Measurements from ENCODE around the gene CFAP141.

GRCh38 chr1:154174654-154175053 lies 31.5 kb downstream of the CFAP141 start:
- TF ChIP-seq, protein P1, sequence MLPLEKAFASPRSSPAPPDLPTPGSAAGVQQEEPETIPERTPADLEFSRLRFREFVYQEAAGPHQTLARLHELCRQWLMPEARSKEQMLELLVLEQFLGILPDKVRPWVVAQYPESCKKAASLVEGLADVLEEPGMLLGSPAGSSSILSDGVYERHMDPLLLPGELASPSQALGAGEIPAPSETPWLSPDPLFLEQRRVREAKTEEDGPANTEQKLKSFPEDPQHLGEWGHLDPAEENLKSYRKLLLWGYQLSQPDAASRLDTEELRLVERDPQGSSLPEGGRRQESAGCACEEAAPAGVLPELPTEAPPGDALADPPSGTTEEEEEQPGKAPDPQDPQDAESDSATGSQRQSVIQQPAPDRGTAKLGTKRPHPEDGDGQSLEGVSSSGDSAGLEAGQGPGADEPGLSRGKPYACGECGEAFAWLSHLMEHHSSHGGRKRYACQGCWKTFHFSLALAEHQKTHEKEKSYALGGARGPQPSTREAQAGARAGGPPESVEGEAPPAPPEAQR (tag by site-specific recombination; IDR thresholded peaks at IDR 0.05): no peak
- no peak for TF ChIP-seq ZNF626 (tag by site-specific recombination; IDR thresholded peaks at IDR 0.05)
- TF ChIP-seq, protein P2, sequence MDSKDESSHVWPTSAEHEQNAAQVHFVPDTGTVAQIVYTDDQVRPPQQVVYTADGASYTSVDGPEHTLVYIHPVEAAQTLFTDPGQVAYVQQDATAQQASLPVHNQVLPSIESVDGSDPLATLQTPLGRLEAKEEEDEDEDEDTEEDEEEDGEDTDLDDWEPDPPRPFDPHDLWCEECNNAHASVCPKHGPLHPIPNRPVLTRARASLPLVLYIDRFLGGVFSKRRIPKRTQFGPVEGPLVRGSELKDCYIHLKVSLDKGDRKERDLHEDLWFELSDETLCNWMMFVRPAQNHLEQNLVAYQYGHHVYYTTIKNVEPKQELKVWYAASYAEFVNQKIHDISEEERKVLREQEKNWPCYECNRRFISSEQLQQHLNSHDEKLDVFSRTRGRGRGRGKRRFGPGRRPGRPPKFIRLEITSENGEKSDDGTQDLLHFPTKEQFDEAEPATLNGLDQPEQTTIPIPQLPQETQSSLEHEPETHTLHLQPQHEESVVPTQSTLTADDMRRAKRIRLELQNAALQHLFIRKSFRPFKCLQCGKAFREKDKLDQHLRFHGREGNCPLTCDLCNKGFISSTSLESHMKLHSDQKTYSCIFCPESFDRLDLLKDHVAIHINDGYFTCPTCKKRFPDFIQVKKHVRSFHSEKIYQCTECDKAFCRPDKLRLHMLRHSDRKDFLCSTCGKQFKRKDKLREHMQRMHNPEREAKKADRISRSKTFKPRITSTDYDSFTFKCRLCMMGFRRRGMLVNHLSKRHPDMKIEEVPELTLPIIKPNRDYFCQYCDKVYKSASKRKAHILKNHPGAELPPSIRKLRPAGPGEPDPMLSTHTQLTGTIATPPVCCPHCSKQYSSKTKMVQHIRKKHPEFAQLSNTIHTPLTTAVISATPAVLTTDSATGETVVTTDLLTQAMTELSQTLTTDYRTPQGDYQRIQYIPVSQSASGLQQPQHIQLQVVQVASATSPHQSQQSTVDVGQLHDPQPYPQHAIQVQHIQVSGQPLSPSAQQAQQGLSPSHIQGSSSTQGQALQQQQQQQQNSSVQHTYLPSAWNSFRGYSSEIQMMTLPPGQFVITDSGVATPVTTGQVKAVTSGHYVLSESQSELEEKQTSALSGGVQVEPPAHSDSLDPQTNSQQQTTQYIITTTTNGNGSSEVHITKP (tag by site-specific recombination; IDR thresholded peaks at IDR 0.05): no peak
- TF ChIP-seq CTCF (tag by site-specific recombination; IDR thresholded peaks at IDR 0.05): no peak
- no peak for TF ChIP-seq ZNF76 (tag by site-specific recombination; IDR thresholded peaks at IDR 0.05; ENCODE audit: borderline replicate concordance, low read depth)
- TF ChIP-seq ZNF488 (tag by site-specific recombination; IDR thresholded peaks at IDR 0.05): no peak
- no peak for TF ChIP-seq SCRT2 (tag by site-specific recombination; IDR thresholded peaks at IDR 0.05)
- no peak for TF ChIP-seq ZNF670 (tag by site-specific recombination; IDR thresholded peaks at IDR 0.05; ENCODE audit: low read depth)
- no peak for TF ChIP-seq ZNF121 (tag by site-specific recombination; IDR thresholded peaks at IDR 0.05)
- no peak for TF ChIP-seq HOXA7 (CRISPR knock-in tag; IDR thresholded peaks at IDR 0.05; ENCODE audit: borderline replicate concordance)
